ENCODE results near the gene TICRR. TPM values are rescaled to one million over a fixed set of nuclear protein-coding genes. Genes with fewer than 3 reads are reported as not detected.

Gene TICRR
- total RNA-seq, 1 experiment from 2014 or later, result 24.1 TPM

- DNase-seq, result no peak
- POLR2A ChIA-PET, result no interaction called here
- no peaks in the 10 kb centered on the region for H3K4me1 ChIP-seq
- H3K36me3 ChIP-seq (ENCODE audit: control insufficient read depth, insufficient read depth, low read length), result no peaks in the 10 kb centered on the region; the same call in 1 of the 2 replicates
- intact Hi-C loops (cut with micrococcal nuclease; ENCODE audit: unreplicated experiment), result no loop called here
- H3K4me3 ChIP-seq (ENCODE audit: low read depth, low read length), result no peak overlapping the region
- Mint-ChIP-seq H3K9me3 (ENCODE audit: unreplicated experiment) (no peaks in the 10 kb centered on the region), H3K36me3 (ENCODE audit: insufficient read depth, unreplicated experiment) (peaks cover 94% of the 10 kb centered on the region), H3K4me1 (ENCODE audit: low read depth, unreplicated experiment) (no peaks in the 10 kb centered on the region), H3K27ac (ENCODE audit: unreplicated experiment) (no peak overlapping the region), H3K4me3 (ENCODE audit: unreplicated experiment) (no peak overlapping the region), H3K27me3 (ENCODE audit: insufficient read depth, unreplicated experiment) (no peaks in the 10 kb centered on the region)
- H3K9me3 ChIP-seq, result no peaks in the 10 kb centered on the region
- CTCF ChIA-PET, result interaction anchor here (1.3 kb wide), 1 partner anchor 53 kb away, joined by 3 read pairs; the partner anchor contains the start of gene TICRR
- TF ChIP-seq CTCF (IDR thresholded peaks at IDR 0.05; ENCODE audit: insufficient read depth in 1 of 2, low read depth in 1 of 2, low read length in 1 of 2, severe bottlenecking in 1 of 2, unreplicated experiment in 1 of 2), result no peak
- BruUV-seq (replicated peaks), result no TSS peak
- no peaks in the 10 kb centered on the region for H3K27me3 ChIP-seq (replicated peaks; ENCODE audit: control insufficient read depth, insufficient read depth, low read length)
Measured at GRCh38 chr15:89628301-89628700, 53.0 kb downstream of the TICRR start.

GRCh38 chr15:89628806-89629715 is 53.8 kb downstream of the TICRR start:
- no peak for DNase-seq
- 0 out of 2 replicates have a peak, but pooled peaks cover 3% of the 10 kb centered on the region for H3K9me3 ChIP-seq
- peaks cover 94% of the 10 kb centered on the region for H3K36me3 Mint-ChIP-seq (ENCODE audit: insufficient read depth, unreplicated experiment)
- no peak overlapping the region for H3K4me3 ChIP-seq (ENCODE audit: low read depth, low read length)
- ChIA-PET POLR2A (no interaction called here), CTCF (interaction anchor here (0.6 kb wide), 1 partner anchor 54 kb away, joined by 3 read pairs; the partner anchor contains the start of gene TICRR)
- no peaks in the 10 kb centered on the region for H3K27me3 Mint-ChIP-seq (ENCODE audit: insufficient read depth, unreplicated experiment)
- TF ChIP-seq CTCF (IDR thresholded peaks at IDR 0.05; ENCODE audit: insufficient read depth in 1 of 2, low read depth in 1 of 2, low read length in 1 of 2, severe bottlenecking in 1 of 2, unreplicated experiment in 1 of 2), result no peak
- no peaks in the 10 kb centered on the region for H3K4me1 ChIP-seq
- no peaks in the 10 kb centered on the region; the same call in 1 of the 2 replicates for H3K36me3 ChIP-seq (ENCODE audit: control insufficient read depth, insufficient read depth, low read length)
- no peak overlapping the region for H3K4me3 Mint-ChIP-seq (ENCODE audit: unreplicated experiment)
- BruUV-seq (replicated peaks), result no TSS peak
- H3K9me3 Mint-ChIP-seq (ENCODE audit: unreplicated experiment), result no peaks in the 10 kb centered on the region
- no peaks in the 10 kb centered on the region for H3K27me3 ChIP-seq (replicated peaks; ENCODE audit: control insufficient read depth, insufficient read depth, low read length)
- H3K4me1 Mint-ChIP-seq (ENCODE audit: low read depth, unreplicated experiment), result no peaks in the 10 kb centered on the region
- H3K27ac Mint-ChIP-seq (ENCODE audit: unreplicated experiment), result no peak overlapping the region
- intact Hi-C loops (cut with micrococcal nuclease; ENCODE audit: unreplicated experiment), result no loop called here

GRCh38 chr15:89629829-89630228 is 54.6 kb downstream of the TICRR start:
- no TSS peak for BruUV-seq (replicated peaks)
- no peaks in the 10 kb centered on the region; the same call in 1 of the 2 replicates for H3K36me3 ChIP-seq (ENCODE audit: control insufficient read depth, insufficient read depth, low read length)
- H3K36me3 Mint-ChIP-seq (ENCODE audit: insufficient read depth, unreplicated experiment), result peaks cover 92% of the 10 kb centered on the region

More at GRCh38 chr15:89629829-89630228, 54.6 kb downstream of the TICRR start:
- Histone ChIP-seq H3K27me3 (replicated peaks; ENCODE audit: control insufficient read depth, insufficient read depth, low read length) (no peaks in the 10 kb centered on the region), H3K4me3 (ENCODE audit: low read depth, low read length) (no peak overlapping the region), H3K4me1 (no peaks in the 10 kb centered on the region), H3K9me3 (0 out of 2 replicates have a peak, but pooled peaks cover 3% of the 10 kb centered on the region)
- Mint-ChIP-seq H3K9me3 (ENCODE audit: unreplicated experiment) (no peaks in the 10 kb centered on the region), H3K27me3 (ENCODE audit: insufficient read depth, unreplicated experiment) (no peaks in the 10 kb centered on the region), H3K27ac (ENCODE audit: unreplicated experiment) (no peak overlapping the region), H3K4me3 (ENCODE audit: unreplicated experiment) (no peak overlapping the region), H3K4me1 (ENCODE audit: low read depth, unreplicated experiment) (no peaks in the 10 kb centered on the region)
- ChIA-PET CTCF (interaction anchor here (0.6 kb wide), 1 partner anchor 55 kb away, joined by 3 read pairs; the partner anchor contains the start of gene TICRR), POLR2A (interaction anchor here (0.6 kb wide), 1 partner anchor 1306 kb away, joined by 3 read pairs; no protein-coding TSS in a partner anchor)
- intact Hi-C loops (cut with micrococcal nuclease; ENCODE audit: unreplicated experiment), result no loop called here
- TF ChIP-seq CTCF (IDR thresholded peaks at IDR 0.05; ENCODE audit: insufficient read depth in 1 of 2, low read depth in 1 of 2, low read length in 1 of 2, severe bottlenecking in 1 of 2, unreplicated experiment in 1 of 2), result no peak
- DNase-seq, result no peak

Data from Caco-2 (cell line).